NCI-H2029 treated with DMSO at 0.1 percent for 48 hours (cell line): ENCODE measurements around the gene SFSWAP.
"Not testable (repeated sequence)": the region's sequence is repeated elsewhere in the genome, so short reads cannot be mapped to it uniquely, and the experiment has no call there.

ENCODE experiments used
- DNase-seq: peaks from one replicate; lab custom pipeline; 2025; lab: John Stamatoyannopoulos, UW

SFSWAP gene

DNA sequence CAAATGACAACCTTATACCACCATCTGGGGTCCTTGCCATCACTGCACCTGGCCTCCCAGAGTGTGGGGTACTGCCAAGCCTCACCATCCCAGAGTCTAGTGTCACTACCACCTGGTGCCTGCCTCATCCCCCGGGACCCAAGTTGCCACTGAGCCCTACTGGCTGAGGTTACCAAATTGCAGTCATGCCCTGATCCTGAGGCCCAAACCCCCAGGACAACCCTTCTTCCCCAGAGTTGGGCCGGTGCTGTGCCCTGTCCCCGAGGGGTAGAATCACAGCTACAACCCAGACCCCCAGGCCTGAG, 8.4 kb upstream of the SFSWAP start:
- DNase-seq = no peak

DNA sequence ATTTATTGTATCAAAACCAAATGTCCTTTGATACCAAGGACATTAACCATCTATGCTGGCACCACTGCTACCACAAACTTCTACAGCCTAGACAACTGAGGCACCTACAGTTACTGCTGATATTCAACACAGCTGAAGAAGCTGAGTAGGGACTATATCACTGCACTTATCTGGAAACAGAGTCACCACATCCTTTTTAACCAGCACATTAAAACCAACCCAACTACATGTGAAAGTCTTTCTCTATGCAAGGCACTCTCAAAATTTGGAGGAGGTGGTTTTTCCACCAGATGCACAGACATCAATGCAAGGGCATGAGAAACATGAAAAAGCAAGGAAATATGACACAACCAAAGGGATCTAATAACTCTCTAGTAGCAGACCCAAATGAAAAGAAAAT, 7.7 kb upstream of the SFSWAP start:
- no peak for DNase-seq

DNA sequence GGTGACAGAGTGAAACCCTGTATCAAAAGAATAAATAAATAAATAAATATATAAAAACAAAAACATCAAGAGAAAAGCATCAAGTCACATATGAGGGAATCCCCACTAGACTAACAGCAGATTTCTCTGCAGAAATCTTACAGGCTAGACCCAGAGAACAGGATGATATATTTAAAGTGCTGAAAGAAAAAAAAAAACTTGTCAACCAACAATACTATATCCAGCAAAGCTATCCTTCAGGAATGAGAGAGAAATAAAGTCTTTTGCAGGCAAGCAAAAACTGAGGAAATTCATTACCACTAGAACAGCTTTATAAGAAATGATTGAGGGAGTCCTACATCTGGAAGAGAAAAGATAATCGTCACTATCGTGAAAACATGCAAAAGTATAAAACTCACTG, 6.4 kb upstream of the SFSWAP start:
- DNase-seq = no peak

DNA sequence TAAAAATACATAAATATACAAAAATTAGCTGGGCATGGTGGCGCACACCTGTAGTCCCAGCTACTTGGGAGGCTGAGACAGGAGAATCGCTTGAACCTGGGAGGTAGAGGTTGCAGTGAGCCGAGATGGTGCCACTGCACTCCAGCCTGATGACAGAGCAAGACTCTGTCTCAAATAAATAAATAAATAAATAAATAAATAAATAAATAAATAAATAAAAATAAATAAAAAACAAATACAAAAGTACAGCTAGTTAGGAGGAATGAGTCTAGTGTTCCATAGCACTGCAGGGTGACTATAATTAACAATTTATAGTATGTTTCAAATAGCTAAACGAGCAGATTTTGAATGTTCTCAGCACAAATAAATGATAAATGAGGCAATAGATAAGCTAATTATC, 4.2 kb upstream of the SFSWAP start:
- DNase-seq = not testable (repeated sequence)

DNA sequence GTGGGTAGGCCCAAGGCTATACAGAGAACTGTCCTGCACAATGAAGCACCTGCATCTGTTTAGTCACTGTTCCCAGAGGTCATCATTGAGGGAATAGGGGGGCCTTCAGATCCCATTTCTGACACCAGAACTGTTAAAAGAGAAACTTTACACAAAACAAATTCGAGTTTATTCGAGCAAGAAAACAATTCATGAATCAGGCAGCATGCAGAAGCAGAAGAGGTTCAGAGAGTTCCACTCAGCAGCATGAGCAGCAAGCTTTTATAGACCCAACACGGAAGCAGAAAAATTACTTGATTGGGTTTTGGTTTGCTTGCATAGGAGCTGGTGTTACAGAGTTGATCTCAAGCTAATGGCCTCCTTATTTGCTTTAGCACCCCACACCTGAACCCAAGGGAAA, 1.7 kb upstream of the SFSWAP start:
- DNase-seq = no peak

DNA sequence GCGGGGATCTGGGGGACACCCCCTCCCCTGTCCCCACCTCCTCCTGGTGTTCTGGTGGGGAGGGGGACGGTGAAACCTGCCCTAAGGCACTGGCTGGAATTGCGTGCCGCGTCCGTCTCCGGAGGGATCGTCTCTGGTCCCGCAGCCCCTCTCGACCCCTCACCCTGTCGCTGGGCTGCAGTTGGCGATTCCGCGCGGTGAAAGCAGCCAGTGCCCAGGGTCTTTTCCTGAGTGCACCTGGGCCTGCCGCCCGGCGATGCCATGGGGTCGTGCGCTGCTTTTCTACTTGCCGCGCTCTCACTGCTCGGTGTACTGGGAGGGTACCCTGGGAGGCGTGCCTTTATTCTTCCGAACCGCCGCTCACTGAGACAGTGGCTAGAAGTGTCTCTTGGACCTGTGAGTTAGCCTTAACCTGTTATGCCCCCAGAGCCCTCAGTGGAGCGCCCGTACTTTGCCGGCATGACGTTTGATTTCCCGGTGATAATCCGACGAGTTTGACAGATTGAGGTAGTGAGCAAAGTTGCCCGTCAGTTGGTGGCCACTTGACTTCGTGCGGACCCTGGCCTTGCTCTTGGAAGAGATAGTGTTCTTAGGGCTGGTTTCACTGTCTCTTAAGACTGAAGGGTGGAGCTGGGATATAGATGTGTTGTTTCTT, 788 bp downstream of the SFSWAP start:
- no peak for DNase-seq

DNA sequence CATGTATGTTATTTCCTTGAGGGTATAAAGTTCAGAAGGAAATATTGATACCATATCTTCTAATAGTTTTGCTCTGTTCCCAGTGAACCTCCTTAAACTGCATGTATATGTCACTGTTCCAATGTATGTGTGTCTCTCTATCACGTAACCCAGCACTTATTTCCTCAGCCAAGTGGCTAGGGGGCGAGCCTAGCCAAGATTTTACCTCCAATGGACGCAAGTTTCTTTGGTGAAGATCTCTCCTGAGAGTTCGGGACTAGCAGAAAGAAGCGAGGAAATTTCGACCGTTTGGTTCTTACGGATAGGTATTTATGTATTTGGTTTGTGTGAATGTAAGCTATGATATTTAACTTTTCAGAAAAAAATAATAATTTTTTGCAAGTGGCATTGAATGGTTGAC, 2.5 kb downstream of the SFSWAP start:
- no peak for DNase-seq

DNA sequence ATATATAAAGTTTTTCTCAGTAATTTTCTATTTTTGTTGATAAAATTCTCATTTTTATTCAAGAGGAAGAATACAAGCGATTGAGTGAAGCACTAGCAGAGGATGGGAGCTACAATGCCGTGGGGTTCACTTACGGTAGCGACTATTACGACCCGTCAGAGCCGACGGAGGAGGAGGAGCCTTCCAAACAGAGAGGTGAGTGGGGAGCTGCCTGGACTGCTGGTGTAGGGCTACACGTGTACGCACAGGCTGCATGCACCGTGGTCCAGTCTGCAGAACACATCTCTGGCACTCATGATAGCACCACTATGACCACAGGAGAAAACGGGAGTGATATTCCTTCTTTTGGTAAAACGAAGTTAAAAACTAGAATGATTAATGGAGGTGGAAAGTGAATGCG, 3.9 kb downstream of the SFSWAP start:
- DNase-seq = no peak

DNA sequence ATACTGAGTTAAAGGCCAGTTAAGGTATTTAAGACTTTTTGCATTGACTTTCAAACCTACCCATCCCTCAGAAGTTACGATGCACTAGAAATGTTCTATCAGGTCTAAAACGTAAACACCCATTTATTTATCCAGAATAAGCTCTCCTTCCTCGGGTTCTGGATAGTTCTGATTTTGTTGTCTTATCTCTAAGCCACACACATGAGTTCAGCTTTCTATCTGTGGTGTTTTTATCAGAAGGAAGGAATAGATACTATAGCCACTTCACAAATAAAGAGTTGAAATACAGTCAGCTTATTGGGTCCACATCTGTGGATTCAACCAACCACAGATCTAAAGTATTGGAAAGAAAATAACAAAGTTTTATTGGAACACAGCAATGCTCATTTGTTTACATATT, 5.4 kb downstream of the SFSWAP start:
- DNase-seq = no peak

DNA sequence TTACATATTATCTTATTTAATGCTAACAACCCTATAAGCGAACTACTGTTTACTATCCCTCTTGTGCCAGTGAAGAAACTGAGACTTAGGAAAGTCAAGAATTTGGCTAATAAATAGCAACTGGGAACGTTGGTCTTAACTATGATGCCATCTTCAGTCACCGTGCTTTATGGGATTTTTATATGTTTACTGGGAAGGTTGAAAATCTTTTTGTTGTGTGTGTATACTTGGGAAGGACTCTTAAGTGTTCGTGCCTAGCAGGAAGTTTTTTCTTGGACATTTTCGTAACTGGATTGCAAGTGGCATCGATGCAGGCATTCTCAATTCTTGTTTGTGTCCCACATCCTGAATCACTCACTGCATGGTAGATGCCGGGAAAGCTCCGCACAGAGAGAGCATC, 9.4 kb downstream of the SFSWAP start:
- DNase-seq = no peak

DNA sequence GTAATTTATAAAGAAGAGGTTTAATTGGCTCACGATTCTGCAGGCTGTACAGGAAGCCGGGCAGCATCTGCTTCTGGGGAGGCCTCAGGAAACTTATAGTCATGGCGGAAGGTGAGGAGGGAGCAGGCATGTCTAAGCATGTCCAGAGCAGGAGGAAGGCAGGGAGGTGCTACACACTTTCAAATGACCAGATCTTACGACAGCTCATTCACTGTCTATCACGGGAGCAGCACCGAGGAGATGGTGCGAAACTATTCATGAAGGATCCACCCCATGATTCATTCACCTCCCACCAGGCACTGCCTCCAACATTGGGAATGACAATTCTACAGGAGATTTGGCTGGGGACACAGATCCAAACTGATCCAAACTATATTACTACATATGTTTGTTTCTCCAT, 10.0 kb downstream of the SFSWAP start:
- no peak for DNase-seq

DNA sequence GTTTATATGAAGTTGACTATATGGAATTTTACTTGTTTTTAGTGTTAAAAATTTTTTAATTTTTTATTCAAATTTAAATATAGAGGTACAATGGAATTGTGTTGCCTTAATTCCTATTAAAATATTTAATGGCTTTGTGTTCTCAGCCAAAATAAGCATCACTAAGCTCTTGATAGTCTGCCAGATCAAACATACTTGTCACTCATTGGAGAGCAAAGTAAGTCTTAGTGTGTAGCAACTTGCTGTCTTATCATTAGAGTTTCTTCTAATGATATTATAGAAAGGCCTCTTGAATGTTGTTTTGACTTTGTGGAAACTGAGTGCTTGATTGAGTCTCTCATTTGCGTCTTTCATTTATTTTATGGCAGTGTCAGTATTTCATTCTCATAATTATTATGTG, 10.7 kb downstream of the SFSWAP start:
- no peak for DNase-seq

DNA sequence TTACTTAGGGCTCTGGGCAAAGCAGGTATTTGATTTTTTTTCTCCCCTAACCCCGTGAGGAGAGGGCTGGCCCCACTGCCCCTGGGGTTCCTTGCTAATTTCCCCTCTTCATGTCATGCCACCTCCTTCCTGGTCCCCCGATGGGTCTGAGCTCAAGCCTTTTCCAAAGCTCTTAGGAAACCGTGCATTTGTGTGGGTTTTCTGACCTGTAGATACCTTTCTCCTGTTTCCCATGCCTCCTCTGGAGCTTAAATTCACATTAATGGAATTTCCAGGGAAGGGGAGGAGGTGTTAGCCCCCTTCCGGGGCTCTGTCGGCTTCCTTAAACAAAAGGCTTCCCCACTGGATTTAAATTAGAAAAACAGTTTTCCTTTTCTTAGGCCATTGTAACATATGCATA, 12.6 kb downstream of the SFSWAP start:
- no peak for DNase-seq

DNA sequence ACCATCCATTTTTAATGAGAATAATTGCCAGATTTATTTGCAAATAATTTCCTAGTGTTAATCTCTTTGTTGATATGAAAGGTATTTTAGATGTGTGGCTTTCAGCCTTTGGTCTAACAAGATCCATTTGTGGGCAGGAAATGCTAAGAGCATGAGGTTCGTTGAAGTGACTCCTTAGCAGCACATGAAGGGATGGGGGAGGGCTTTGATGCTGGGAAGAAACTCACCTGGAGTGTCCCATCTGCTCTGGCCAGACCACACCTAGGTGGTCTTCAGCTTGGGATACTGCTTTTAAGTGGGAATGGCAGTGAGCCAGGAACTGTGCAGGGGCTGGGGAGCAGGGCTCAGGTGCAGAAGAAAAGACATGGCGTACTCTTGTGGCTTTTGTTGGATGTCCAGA, 13.6 kb downstream of the SFSWAP start:
- no peak for DNase-seq

DNA sequence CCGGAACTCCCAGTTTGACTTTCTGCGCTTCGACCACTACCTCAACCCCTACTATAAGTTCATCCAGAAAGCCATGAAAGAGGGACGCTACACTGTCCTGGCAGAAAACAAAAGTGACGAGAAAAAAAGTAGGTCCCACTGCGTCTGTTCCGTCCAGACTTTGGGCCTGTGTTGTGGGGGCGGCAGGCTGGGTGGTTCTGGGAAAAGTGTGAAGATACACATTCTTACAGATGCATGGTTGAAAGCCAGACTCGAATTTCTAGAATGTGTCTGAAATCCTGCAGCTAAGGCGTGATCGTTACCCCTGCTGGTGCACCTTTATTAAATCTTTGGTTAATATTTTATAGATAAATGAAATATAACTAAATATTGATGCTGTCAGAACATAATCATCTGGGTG, 14.6 kb downstream of the SFSWAP start:
- no peak for DNase-seq

DNA sequence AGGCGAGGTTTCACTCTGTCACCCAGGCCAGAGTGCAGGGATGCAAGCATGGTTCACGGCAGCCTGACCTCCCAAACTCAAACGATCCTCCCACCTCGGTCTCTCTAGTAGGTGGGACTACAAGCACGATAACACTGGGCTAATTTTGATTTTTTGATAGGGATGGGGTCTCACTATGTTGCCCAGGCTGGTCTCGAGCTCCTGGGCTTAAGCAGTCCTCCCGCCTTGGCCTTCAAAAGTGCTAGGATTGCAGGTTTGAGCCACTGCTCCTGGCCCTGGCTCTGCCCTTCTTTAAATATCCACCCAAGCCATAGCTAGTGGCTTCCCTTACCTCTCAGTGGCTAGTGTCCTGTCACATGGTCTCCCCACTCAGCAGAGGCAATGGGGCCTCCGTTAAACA, 17.8 kb downstream of the SFSWAP start:
- DNase-seq = no peak

DNA sequence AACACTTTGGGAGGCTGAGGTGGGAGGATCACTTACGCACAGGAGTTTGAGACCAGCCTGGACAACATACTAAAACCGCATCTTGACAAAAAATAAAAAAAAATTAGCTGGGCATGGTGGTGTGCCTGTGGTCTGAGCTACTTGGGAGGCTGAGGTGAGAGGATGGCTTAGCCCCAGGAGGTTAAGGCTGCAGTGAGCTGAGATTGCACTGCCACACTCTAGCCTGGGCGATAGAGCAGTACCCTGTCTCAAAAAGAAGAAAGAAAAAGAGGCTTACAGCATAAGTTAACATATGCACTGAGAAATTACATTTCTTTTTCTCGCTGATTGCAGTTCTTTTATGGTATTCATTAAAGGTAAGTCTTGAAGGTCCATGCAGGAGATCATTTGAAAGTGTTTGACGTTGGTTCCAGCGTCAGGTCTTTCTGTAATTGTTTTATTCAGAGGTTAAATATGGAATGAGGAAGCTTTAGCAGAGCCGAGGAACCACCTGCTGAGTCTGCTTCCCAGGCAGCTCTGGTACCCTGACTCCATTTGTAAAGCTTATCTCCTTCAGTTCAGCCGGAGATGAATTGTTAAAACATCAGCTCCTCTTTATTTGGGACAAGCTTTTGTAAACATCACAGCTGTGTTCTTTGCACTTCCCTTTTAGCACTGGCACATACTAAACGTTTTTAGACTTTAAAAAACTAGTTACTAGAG, 18.5 kb downstream of the SFSWAP start:
- DNase-seq = no peak

DNA sequence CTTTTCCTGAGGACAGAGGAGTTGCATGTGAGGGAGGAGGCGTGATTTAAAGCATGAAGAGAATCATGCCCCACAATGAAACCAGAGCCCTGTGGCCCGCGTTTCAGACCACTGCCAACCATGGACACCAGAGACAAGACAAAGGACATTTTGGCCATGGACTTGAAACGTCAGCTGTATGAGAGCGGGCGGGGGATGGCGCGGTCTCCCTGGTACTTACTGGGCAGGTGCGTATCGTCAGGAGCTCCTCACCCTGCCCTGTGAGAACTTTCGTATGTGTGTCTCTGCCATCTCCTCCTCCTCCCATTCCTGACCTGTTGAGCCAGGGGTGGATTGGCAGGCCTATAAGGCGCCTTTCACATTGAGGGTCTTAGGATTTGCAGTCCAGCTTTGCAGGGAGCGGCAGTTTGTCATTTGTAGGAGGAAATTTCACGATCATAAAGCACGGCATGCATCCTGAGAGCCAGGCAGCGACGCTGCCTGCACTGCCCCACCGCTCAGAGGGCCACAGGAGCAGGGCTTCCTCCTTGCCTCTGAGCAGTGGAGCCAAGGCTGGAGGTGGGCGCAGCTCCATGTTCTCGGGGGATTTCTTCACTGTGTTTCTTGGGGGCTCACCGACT, 22.2 kb downstream of the SFSWAP start:
- no peak for DNase-seq

DNA sequence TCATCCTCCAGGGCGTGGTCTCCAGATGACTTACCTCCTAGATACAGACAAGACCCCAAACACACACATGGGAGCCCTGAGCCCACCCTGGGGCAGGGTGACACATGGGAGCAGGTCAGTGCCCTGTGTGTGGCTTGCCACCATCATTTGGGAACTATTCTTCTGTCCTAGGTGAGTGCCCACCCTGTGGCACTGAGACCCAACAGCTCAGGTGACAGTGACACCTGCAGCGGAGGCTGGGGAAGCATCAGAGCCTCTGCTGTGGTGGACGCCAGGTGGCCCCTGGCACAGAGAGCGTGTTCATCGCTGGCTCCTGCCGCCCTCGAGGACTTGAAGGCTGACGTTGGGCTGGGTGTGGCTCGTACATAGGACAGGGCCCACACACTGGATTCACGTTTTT, 23.0 kb downstream of the SFSWAP start:
- DNase-seq = no peak

DNA sequence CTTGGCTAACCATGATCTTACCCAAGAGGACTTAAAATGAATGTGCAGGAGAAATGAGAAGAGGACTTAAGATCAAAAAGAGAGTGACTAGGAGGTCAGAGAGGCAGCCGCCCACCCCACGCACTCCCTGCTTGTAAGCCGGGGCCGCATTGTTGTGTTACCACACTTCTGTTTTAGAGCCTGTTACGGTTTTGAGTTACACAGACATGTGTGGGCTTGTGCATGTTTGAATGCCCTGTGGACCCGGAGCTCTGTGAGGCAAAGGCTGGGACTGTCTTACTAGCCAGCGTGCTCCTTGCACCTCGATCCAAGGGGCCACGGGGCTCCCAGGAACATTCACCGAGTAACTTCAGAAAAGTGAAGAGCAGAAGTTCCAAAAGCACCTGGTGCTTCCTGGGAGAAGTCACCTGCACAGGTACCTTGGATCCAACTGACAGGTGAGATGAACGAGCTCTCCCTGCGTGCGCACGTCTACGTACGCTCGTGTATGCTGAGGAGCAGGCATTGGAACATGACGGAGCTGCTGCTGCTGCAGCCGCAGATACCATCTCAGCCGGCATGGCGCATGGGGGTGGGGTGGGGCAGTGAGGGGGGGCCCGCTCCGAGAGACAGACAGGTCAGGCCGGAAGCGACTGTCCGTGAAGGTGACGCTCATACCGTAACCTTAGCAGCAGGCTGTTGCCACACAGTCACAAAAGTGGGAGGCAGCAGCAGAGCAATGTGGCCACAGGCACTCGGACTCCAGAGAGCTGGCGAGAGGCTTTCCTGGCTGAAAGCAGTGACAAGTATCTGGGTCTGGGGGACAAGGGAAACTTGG, 23.7 kb downstream of the SFSWAP start:
- DNase-seq = no peak

DNA sequence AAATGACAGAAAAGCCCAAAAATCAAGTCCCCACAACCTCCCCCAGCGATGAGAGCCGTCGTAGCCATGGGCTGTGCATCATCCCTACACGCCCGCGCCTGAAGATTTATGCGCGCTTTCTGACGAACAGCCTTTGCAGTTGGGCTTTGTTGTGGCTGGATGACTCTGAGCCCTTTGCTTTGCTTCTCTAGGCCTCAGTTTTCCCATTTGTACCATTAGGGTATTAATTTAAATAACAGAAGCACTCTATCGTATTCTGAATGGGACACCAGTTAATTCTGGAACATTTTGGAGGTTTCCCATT, 24.2 kb downstream of the SFSWAP start:
- no peak for DNase-seq

DNA sequence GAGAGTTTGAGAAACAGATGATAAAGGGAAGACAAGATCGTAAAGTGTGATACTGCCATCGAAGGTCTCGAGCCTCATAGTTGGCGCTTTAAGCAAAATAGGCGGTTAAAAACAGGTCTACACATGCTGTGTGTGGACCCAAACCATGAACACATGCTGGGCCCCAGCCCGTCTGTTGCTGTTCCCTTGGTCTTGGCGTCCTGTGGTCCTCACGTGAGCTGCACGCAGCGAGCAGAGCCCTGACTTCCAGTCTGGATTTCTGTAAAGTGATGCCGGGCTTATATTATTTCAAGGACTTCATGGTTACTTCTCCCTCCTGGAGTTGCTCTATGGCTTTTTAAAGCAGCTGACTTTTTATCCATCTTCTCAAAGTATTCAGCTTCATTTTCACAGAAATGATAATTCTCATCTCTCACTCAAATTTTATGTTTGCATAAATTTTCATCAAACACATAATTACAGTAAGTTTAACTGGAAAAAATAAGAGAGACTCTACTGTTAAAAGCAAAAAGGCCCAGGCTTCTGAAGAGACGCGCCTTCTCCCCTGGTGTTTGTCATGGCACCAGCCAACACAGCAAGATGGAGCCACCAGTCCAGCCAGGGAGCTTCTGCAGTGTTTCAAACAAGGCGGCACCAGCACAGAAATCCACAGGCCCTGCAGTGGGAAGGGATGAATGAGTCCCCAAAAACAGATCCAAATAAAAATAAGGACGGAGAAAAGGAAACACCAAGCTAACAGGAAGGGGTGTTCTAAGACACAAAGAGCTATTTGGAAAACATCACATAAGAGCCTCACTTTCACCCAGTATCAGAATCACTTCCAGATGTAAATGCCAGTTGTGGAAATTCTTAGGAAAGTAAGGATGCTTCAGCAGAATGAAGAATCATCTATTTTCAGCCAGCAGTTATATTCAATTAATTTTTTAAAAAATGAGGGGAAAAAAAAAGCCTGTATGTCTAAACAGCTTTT, 24.9 kb downstream of the SFSWAP start:
- DNase-seq = no peak
